K562 (cell line): ENCODE results near the gene SGSH. TPM values are rescaled to one million over a fixed set of nuclear protein-coding genes. Genes with fewer than 3 reads are reported as not detected.

Source experiments
- CTCFL ChIP-seq: IDR thresholded peaks from 2 replicates; pipeline ENCODE4 v1.6.1; 2011; ENCODE audit warnings: borderline replicate concordance, low read depth, mild to moderate bottlenecking, moderate library complexity, low read length; ENCODE audit not compliant: insufficient read depth, poor library complexity, severe bottlenecking
- DMBX1 ChIP-seq: fragments of 250-450 bp; sonication (Bioruptor Pico); IDR thresholded peaks from 2 replicates; pipeline ENCODE4 v1.8.0; 2022; ENCODE audit warnings: inconsistent platforms, mild to moderate bottlenecking, moderate library complexity, borderline replicate concordance
- HNRNPH1 ChIP-seq: fragments of 200-400 bp; formaldehyde crosslinking; optimal IDR thresholded peaks from 2 replicates; pipeline ENCODE3; 2017; ENCODE audit warnings: low read depth, mild to moderate bottlenecking, low read length, moderate library complexity
- NCOR1 ChIP-seq: fragments of 450-650 bp; IDR thresholded peaks from 2 replicates; pipeline ENCODE4 v1.6.1; 2016; ENCODE audit warnings: mild to moderate bottlenecking, moderate library complexity
- PCBP1 ChIP-seq: fragments of 200-400 bp; formaldehyde crosslinking; IDR thresholded peaks from 2 replicates; pipeline ENCODE4 v1.6.1; 2018; ENCODE audit warnings: mild to moderate bottlenecking, low read depth, low read length; ENCODE audit not compliant: poor library complexity, severe bottlenecking
- RBBP5 ChIP-seq: fragments of 200-600 bp; sonication (generic); IDR thresholded peaks from 2 replicates; pipeline ENCODE4 v1.6.1; 2012; ENCODE audit warnings: borderline replicate concordance, mild to moderate bottlenecking, low read length, control low read depth, inconsistent platforms; ENCODE audit not compliant: insufficient read depth, poor library complexity, severe bottlenecking
- SIN3B ChIP-seq: fragments of 450-650 bp; IDR thresholded peaks from 2 replicates; pipeline ENCODE4 v1.6.1; 2017; ENCODE audit warnings: low read depth, mild to moderate bottlenecking, moderate library complexity
- ZNF134 ChIP-seq: fragments of 250-450 bp; sonication (Bioruptor Pico); conservative IDR thresholded peaks from 2 replicates; pipeline ENCODE4 v1.4.0; 2020
- ZNF57 ChIP-seq: fragments of 450-650 bp; formaldehyde crosslinking; IDR thresholded peaks from 2 replicates; pipeline ENCODE4 v1.4.0; 2020; ENCODE audit warnings: mild to moderate bottlenecking, moderate library complexity
- polyA plus RNA-seq, 8 experiments: library from polyadenylated mRNA; depleted of rRNA in 4 of 8; stranded (reverse) in 5 of 8; unstranded in 3 of 8; fragments of >200 nt; fragmentation: Nextera tagmentation in 2 of 8; fragmentation: Illumina TruSeq in 1 of 8; extraction: Ambion mirVana in 2 of 8; extraction: Trizol in 1 of 8; gene quantifications; 2 replicates each; pipeline versions ENCODE4 v1.2.1 to v1.2.3, GENCODE V29; 2011 to 2014; ENCODE audit warnings: inconsistent platforms in 1 of 8, missing spikeins in 1 of 8
- total RNA-seq, 7 experiments: library from RNA; depleted of rRNA in 6 of 7; stranded (reverse); fragments of >200 nt in 6 of 7; fragmentation: Illumina TruSeq in 2 of 7; extraction: Trizol in 2 of 7; gene quantifications; 2 replicates each; pipeline versions ENCODE4 v1.2.1 to v1.2.3, GENCODE V29; 2011 to 2021; ENCODE audit warnings: low replicate concordance in 1 of 7
- TF ChIP-seq, protein P1 (sequence below): IDR thresholded peaks from 2 replicates; pipeline ENCODE4 v1.6.1; 2014; ENCODE audit warnings: antibody characterized with exemption
- TF ChIP-seq, protein P2 (sequence below), 2 experiments: fragments of 200-800 bp in 1 of 2; sonication (Bioruptor generic) in 1 of 2; sonication (generic) in 1 of 2; formaldehyde crosslinking in 1 of 2; IDR thresholded peaks in 1 of 2; conservative IDR thresholded peaks in 1 of 2; 2 replicates each; pipeline versions ENCODE4 v1.5.0 to v1.6.1; 2016 to 2020; ENCODE audit warnings: missing compliant biosample characterization in 1 of 2, missing genetic modification characterization in 1 of 2, missing genetic modification reagents in 1 of 2
- TF ChIP-seq, protein P3 (sequence below), 2 experiments: fragments of 450-650 bp; IDR thresholded peaks; 2 replicates each; pipeline ENCODE4 v1.6.1; 2018; ENCODE audit warnings: mild to moderate bottlenecking in 2 of 2, low read depth in 1 of 2; ENCODE audit not compliant: partially characterized antibody in 2 of 2
- TF ChIP-seq, protein P4 (sequence below): sonication (generic); formaldehyde crosslinking; IDR thresholded peaks from 2 replicates; pipeline ENCODE4 v1.8.0; 2023; ENCODE audit warnings: mild to moderate bottlenecking, missing genetic modification reagents

The SGSH gene
- total and polyA plus RNA-seq, 9 of the 15 experiments (the other 6 are each of a cell fraction or from before 2014, with no cell fraction given) = 0.25 to 15.7 (median 4.9) TPM

- TF ChIP-seq, protein P1, sequence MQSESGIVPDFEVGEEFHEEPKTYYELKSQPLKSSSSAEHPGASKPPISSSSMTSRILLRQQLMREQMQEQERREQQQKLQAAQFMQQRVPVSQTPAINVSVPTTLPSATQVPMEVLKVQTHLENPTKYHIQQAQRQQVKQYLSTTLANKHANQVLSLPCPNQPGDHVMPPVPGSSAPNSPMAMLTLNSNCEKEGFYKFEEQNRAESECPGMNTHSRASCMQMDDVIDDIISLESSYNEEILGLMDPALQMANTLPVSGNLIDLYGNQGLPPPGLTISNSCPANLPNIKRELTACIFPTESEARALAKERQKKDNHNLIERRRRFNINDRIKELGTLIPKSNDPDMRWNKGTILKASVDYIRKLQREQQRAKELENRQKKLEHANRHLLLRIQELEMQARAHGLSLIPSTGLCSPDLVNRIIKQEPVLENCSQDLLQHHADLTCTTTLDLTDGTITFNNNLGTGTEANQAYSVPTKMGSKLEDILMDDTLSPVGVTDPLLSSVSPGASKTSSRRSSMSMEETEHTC = 0 out of 2 replicates have a peak, but pooled peaks have one; percentile 26
- TF ChIP-seq RBBP5 (no peak), DMBX1 (no peak), HNRNPH1 (no peak), ZNF57 (CRISPR knock-in tag) (no peak), ZNF134 (CRISPR knock-in tag) (no peak), NCOR1 (no peak), CTCFL (no peak), PCBP1 (peak; percentile 48), SIN3B (peak; percentile 29; the same call in 1 of the 2 replicates)
- TF ChIP-seq, protein P2, sequence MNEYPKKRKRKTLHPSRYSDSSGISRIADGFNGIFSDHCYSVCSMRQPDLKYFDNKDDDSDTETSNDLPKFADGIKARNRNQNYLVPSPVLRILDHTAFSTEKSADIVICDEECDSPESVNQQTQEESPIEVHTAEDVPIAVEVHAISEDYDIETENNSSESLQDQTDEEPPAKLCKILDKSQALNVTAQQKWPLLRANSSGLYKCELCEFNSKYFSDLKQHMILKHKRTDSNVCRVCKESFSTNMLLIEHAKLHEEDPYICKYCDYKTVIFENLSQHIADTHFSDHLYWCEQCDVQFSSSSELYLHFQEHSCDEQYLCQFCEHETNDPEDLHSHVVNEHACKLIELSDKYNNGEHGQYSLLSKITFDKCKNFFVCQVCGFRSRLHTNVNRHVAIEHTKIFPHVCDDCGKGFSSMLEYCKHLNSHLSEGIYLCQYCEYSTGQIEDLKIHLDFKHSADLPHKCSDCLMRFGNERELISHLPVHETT (CRISPR knock-in tag; conservative IDR thresholded peaks at IDR 0.05 in 1 of 2, IDR thresholded peaks at IDR 0.05 in 1 of 2) = peak in 1 of 2 experiments; percentile 86; a peak in 2 of 4 replicates
- TF ChIP-seq, protein P3, sequence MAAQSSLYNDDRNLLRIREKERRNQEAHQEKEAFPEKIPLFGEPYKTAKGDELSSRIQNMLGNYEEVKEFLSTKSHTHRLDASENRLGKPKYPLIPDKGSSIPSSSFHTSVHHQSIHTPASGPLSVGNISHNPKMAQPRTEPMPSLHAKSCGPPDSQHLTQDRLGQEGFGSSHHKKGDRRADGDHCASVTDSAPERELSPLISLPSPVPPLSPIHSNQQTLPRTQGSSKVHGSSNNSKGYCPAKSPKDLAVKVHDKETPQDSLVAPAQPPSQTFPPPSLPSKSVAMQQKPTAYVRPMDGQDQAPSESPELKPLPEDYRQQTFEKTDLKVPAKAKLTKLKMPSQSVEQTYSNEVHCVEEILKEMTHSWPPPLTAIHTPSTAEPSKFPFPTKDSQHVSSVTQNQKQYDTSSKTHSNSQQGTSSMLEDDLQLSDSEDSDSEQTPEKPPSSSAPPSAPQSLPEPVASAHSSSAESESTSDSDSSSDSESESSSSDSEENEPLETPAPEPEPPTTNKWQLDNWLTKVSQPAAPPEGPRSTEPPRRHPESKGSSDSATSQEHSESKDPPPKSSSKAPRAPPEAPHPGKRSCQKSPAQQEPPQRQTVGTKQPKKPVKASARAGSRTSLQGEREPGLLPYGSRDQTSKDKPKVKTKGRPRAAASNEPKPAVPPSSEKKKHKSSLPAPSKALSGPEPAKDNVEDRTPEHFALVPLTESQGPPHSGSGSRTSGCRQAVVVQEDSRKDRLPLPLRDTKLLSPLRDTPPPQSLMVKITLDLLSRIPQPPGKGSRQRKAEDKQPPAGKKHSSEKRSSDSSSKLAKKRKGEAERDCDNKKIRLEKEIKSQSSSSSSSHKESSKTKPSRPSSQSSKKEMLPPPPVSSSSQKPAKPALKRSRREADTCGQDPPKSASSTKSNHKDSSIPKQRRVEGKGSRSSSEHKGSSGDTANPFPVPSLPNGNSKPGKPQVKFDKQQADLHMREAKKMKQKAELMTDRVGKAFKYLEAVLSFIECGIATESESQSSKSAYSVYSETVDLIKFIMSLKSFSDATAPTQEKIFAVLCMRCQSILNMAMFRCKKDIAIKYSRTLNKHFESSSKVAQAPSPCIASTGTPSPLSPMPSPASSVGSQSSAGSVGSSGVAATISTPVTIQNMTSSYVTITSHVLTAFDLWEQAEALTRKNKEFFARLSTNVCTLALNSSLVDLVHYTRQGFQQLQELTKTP (IDR thresholded peaks at IDR 0.05; ENCODE audit: low read depth in 1 of 2, partially characterized antibody in 2 of 2) = no peak
- TF ChIP-seq, protein P4, sequence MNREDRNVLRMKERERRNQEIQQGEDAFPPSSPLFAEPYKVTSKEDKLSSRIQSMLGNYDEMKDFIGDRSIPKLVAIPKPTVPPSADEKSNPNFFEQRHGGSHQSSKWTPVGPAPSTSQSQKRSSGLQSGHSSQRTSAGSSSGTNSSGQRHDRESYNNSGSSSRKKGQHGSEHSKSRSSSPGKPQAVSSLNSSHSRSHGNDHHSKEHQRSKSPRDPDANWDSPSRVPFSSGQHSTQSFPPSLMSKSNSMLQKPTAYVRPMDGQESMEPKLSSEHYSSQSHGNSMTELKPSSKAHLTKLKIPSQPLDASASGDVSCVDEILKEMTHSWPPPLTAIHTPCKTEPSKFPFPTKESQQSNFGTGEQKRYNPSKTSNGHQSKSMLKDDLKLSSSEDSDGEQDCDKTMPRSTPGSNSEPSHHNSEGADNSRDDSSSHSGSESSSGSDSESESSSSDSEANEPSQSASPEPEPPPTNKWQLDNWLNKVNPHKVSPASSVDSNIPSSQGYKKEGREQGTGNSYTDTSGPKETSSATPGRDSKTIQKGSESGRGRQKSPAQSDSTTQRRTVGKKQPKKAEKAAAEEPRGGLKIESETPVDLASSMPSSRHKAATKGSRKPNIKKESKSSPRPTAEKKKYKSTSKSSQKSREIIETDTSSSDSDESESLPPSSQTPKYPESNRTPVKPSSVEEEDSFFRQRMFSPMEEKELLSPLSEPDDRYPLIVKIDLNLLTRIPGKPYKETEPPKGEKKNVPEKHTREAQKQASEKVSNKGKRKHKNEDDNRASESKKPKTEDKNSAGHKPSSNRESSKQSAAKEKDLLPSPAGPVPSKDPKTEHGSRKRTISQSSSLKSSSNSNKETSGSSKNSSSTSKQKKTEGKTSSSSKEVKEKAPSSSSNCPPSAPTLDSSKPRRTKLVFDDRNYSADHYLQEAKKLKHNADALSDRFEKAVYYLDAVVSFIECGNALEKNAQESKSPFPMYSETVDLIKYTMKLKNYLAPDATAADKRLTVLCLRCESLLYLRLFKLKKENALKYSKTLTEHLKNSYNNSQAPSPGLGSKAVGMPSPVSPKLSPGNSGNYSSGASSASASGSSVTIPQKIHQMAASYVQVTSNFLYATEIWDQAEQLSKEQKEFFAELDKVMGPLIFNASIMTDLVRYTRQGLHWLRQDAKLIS (CRISPR knock-in tag) = no peak
These were observed 40.6 kb upstream of the SGSH start, which contains the start of gene RNF213 (continued) for GRCh38 chr17:80260791-80261158.
